Upper lobe of left lung (tissue), 6 donors: ENCODE data around the gene CDK15. TPM values are rescaled to one million over a fixed set of nuclear protein-coding genes. Genes with fewer than 3 reads are reported as not detected.

Source experiments
- ATAC-seq, 2 donors: fragments of 200-7000 bp; cut with Tn5 transposase; one replicate each; pipeline ENCODE4 v1.9.1; 2022; ENCODE audit warnings: mild to moderate bottlenecking in 2 of 2, moderate library complexity in 2 of 2; ENCODE audit not compliant: low FRiP score in 2 of 2
- DNase-seq, 2 donors: peaks; one replicate each; pipeline ENCODE4 v3.0.0-alpha.2; 2019 to 2020
- H3K27ac ChIP-seq, 4 donors: fragments of 200-600 bp; sonication (generic); one replicate each; pipeline ENCODE4 v1.5.1; 2016 to 2019
- H3K27me3 ChIP-seq, 4 donors: fragments of 200-600 bp; sonication (generic); one replicate each; pipeline ENCODE4 v1.5.1; 2017 to 2019
- H3K36me3 ChIP-seq, 4 donors: fragments of 200-600 bp; sonication (generic); one replicate each; pipeline ENCODE4 v1.5.1; 2016 to 2019
- H3K4me1 ChIP-seq, 4 donors: fragments of 200-600 bp; sonication (generic); one replicate each; pipeline ENCODE4 v1.5.1; 2018 to 2019
- H3K4me3 ChIP-seq, 4 donors: fragments of 200-600 bp; sonication (generic); one replicate each; pipeline ENCODE4 v1.5.1; 2017 to 2019; ENCODE audit warnings: mild to moderate bottlenecking in 2 of 4, moderate library complexity in 1 of 4
- H3K9me3 ChIP-seq, 4 donors: fragments of 200-600 bp; sonication (generic); one replicate each; pipeline ENCODE4 v1.5.1; 2018 to 2019
- CTCF ChIP-seq, 6 experiments: fragments of 450-650 bp in 4 of 6; fragments of 200-600 bp in 2 of 6; sonication (generic) in 2 of 6; IDR thresholded peaks; one replicate each; pipeline ENCODE4 v1.5.1; 2016 to 2019; ENCODE audit warnings: antibody characterized with exemption in 6 of 6
- EP300 ChIP-seq, 4 donors: sonication (generic); formaldehyde crosslinking; IDR thresholded peaks; one replicate each; pipeline ENCODE4 v1.5.1; 2017; ENCODE audit warnings: antibody characterized with exemption in 4 of 4, control low read depth in 2 of 4
- POLR2A ChIP-seq, 4 donors: fragments of 450-650 bp; IDR thresholded peaks; one replicate each; pipeline ENCODE4 v1.5.1; 2016 to 2017; ENCODE audit warnings: antibody characterized with exemption in 4 of 4, mild to moderate bottlenecking in 2 of 4
- POLR2AphosphoS5 ChIP-seq, 2 donors: sonication (generic); formaldehyde crosslinking; IDR thresholded peaks; one replicate each; pipeline ENCODE4 v1.5.1; 2017; ENCODE audit warnings: antibody characterized with exemption in 2 of 2
- WGBS, 2 donors: methylation state at CpG; one replicate each; pipeline ENCODE4 v1.1.5; 2017 to 2018; 5-methylcytosine and 5-hydroxymethylcytosine counted together
- total RNA-seq, 6 donors: library from RNA; depleted of rRNA in 4 of 6; stranded (reverse); fragments of >200 nt in 4 of 6; gene quantifications; one replicate each; pipeline versions ENCODE4 v1.1.0 to v1.2.1, GENCODE V29; 2016 to 2021
- donor health status: DM: no; HTN: no; CAD: no; lungs with moderate emphysema.
- donor health status: DM: no; HTN: yes; CAD: no; lungs with severe emphysema.

Gene CDK15
- total RNA-seq, 6 donors from 2014 or later = 0.10 to 3.4 (median 1.3) TPM

GRCh38 chr2:201929281-201930026 is 123.1 kb downstream of the CDK15 start:
- H3K4me3 ChIP-seq = no peak overlapping the region
- ATAC-seq (no peak), DNase-seq (no peak)
- TF ChIP-seq POLR2AphosphoS5 (IDR thresholded peaks at IDR 0.05) = no peak
- TF ChIP-seq POLR2A (IDR thresholded peaks at IDR 0.05) = no peak
- TF ChIP-seq EP300 (IDR thresholded peaks at IDR 0.05) = no peak
- TF ChIP-seq CTCF (IDR thresholded peaks at IDR 0.05) = no peak
- WGBS, 2 donors = 79 to 95% methylated on average over 3 of the region's 3 CpGs
- H3K9me3 ChIP-seq = no peaks in the 10 kb centered on the region
- H3K27me3 ChIP-seq = no peaks in the 10 kb centered on the region
- no peaks in the 10 kb centered on the region for H3K4me1 ChIP-seq
- H3K36me3 ChIP-seq = no peaks in the 10 kb centered on the region
- H3K27ac ChIP-seq = no peak overlapping the region

GRCh38 chr2:201930043-201930442 is 123.7 kb downstream of the CDK15 start:
- ATAC-seq = no peak
- WGBS, 2 donors = 89 to 92% methylated on average over 4 of the region's 4 CpGs

GRCh38 chr2:201930831-201931230 is 124.5 kb downstream of the CDK15 start:
- no peaks in the 10 kb centered on the region for H3K36me3 ChIP-seq
- ATAC-seq (no peak), DNase-seq (no peak)
- no peak overlapping the region for H3K27ac ChIP-seq
- H3K27me3 ChIP-seq = no peaks in the 10 kb centered on the region
- H3K9me3 ChIP-seq = no peaks in the 10 kb centered on the region
- H3K4me1 ChIP-seq = no peaks in the 10 kb centered on the region
- H3K4me3 ChIP-seq = no peak overlapping the region
- TF ChIP-seq CTCF (IDR thresholded peaks at IDR 0.05) (no peak), EP300 (IDR thresholded peaks at IDR 0.05) (no peak), POLR2A (IDR thresholded peaks at IDR 0.05) (no peak), POLR2AphosphoS5 (IDR thresholded peaks at IDR 0.05) (no peak)

More at GRCh38 chr2:201930043-201930442, 123.7 kb downstream of the CDK15 start:
- no peaks in the 10 kb centered on the region for H3K9me3 ChIP-seq
- H3K27ac ChIP-seq = no peak overlapping the region
- H3K27me3 ChIP-seq = no peaks in the 10 kb centered on the region
- no peak overlapping the region for H3K4me3 ChIP-seq
- no peak for DNase-seq
- H3K36me3 ChIP-seq = no peaks in the 10 kb centered on the region
- H3K4me1 ChIP-seq = no peaks in the 10 kb centered on the region
- TF ChIP-seq EP300 (IDR thresholded peaks at IDR 0.05) (no peak), POLR2AphosphoS5 (IDR thresholded peaks at IDR 0.05) (no peak), CTCF (IDR thresholded peaks at IDR 0.05) (no peak), POLR2A (IDR thresholded peaks at IDR 0.05) (no peak)

GRCh38 chr2:201931475-201931874 is 125.1 kb downstream of the CDK15 start:
- no peak for DNase-seq
- no peak overlapping the region for H3K4me3 ChIP-seq
- H3K4me1 ChIP-seq = no peaks in the 10 kb centered on the region
- TF ChIP-seq EP300 (IDR thresholded peaks at IDR 0.05) (no peak), POLR2A (IDR thresholded peaks at IDR 0.05) (no peak), POLR2AphosphoS5 (IDR thresholded peaks at IDR 0.05) (no peak), CTCF (IDR thresholded peaks at IDR 0.05) (no peak)
- 53 to 71% methylated on average over 2 of the region's 2 CpGs for WGBS, 2 donors
- no peak overlapping the region for H3K27ac ChIP-seq
- H3K9me3 ChIP-seq = no peaks in the 10 kb centered on the region
- no peak for ATAC-seq
- no peaks in the 10 kb centered on the region for H3K36me3 ChIP-seq
- no peaks in the 10 kb centered on the region for H3K27me3 ChIP-seq

- WGBS, 2 donors = 60 to 73% methylated on average over 7 of the region's 7 CpGs
Measured at GRCh38 chr2:201931951-201932350, 125.6 kb downstream of the CDK15 start.

More at GRCh38 chr2:201931951-201932350, 125.6 kb downstream of the CDK15 start:
- ATAC-seq (no peak), DNase-seq (no peak)
- no peak overlapping the region for H3K27ac ChIP-seq
- H3K36me3 ChIP-seq = no peaks in the 10 kb centered on the region
- H3K27me3 ChIP-seq = no peaks in the 10 kb centered on the region
- TF ChIP-seq CTCF (IDR thresholded peaks at IDR 0.05) (no peak), POLR2A (IDR thresholded peaks at IDR 0.05) (no peak), POLR2AphosphoS5 (IDR thresholded peaks at IDR 0.05) (no peak), EP300 (IDR thresholded peaks at IDR 0.05) (no peak)
- H3K9me3 ChIP-seq = no peaks in the 10 kb centered on the region
- H3K4me3 ChIP-seq = no peak overlapping the region
- no peaks in the 10 kb centered on the region for H3K4me1 ChIP-seq
